Naive thymus-derived CD8-positive, alpha-beta T cell (primary cell): ENCODE data around the gene LRCH1. TPM values are rescaled to one million over a fixed set of nuclear protein-coding genes. Genes with fewer than 3 reads are reported as not detected.

ENCODE experiments used
- ATAC-seq, 2 donors: fragments of 150-1000 bp; cut with Tn5 transposase in 1 of 2; sonication (Bioruptor Pico), chemical (Tn5 transposase) in 1 of 2; 1 replicate in 1 of 2; 2 replicates in 1 of 2; pipeline ENCODE4 v1.10.0; 2021; ENCODE audit warnings: mild to moderate bottlenecking in 2 of 2, moderate library complexity in 2 of 2
- POLR2A ChIA-PET: fragments of 350-600 bp; sonication (Branson Sonifier 250); formaldehyde crosslinking; loops from one replicate; lab custom pipeline; 2021; ENCODE audit warnings: antibody characterized with exemption; lab: Charles Lee
- DNase-seq, 10 donors: peaks; one replicate each; pipeline versions ENCODE4 v3.0.0 to v3.0.0-alpha.2; 2020 to 2022
- H3K27ac Mint-ChIP-seq, 10 donors: one replicate each; pipeline ENCODE4 v1.8.0; 2020 to 2022; ENCODE audit warnings: mild to moderate bottlenecking in 10 of 10, mixed read lengths in 10 of 10, moderate library complexity in 4 of 10, inconsistent platforms in 1 of 10
- H3K27me3 Mint-ChIP-seq, 5 donors: one replicate each; pipeline ENCODE4 v1.8.0; 2021 to 2022; ENCODE audit warnings: mixed read lengths in 5 of 5
- H3K36me3 Mint-ChIP-seq, 3 donors: one replicate each; pipeline ENCODE4 v1.8.0; 2020 to 2022; ENCODE audit warnings: mixed read lengths in 3 of 3, mild to moderate bottlenecking in 2 of 3, inconsistent platforms in 1 of 3
- H3K4me1 Mint-ChIP-seq, 4 donors: one replicate each; pipeline ENCODE4 v1.8.0; 2021 to 2022; ENCODE audit warnings: mixed read lengths in 4 of 4
- H3K4me3 Mint-ChIP-seq, 10 donors: one replicate each; pipeline ENCODE4 v1.8.0; 2020 to 2022; ENCODE audit warnings: mild to moderate bottlenecking in 10 of 10, mixed read lengths in 10 of 10, moderate library complexity in 6 of 10, inconsistent platforms in 1 of 10
- H3K9me3 Mint-ChIP-seq, 9 donors: one replicate each; pipeline ENCODE4 v1.8.0; 2020 to 2022; ENCODE audit warnings: mixed read lengths in 9 of 9, mild to moderate bottlenecking in 3 of 9, inconsistent platforms in 1 of 9, moderate library complexity in 1 of 9
- polyA plus RNA-seq, 3 donors: library from polyadenylated mRNA; unstranded; fragments of 300-500 nt; fragmentation: Illumina TruSeq; gene quantifications; one replicate each; pipeline ENCODE4 v1.2.3, GENCODE V29; 2021
- total RNA-seq, 8 experiments: library from RNA in 2 of 8; stranded (reverse) in 2 of 8; gene quantifications; one replicate each; pipeline ENCODE4 v1.2.3 and lab custom pipeline; 2021 to 2026

Gene LRCH1
- total and polyA plus RNA-seq, 5 experiments from 2014 or later, result 1.3 to 17.1 (median 3.8) TPM

GRCh38 chr13:46522748-46523030 is 30.3 kb upstream of the LRCH1 start:
- H3K36me3 Mint-ChIP-seq, result peaks cover 0 to 4% (median 0%) of the 10 kb centered on the region in 3 donors
- no peak for DNase-seq
- H3K27me3 Mint-ChIP-seq, result peaks cover 0 to 9% (median 3%) of the 10 kb centered on the region in 5 donors
- no peak for ATAC-seq
- peaks cover 0 to 9% (median 0%) of the 10 kb centered on the region in 9 donors for H3K9me3 Mint-ChIP-seq
- POLR2A ChIA-PET, result no interaction called here
- peaks cover 0 to 3% (median 0%) of the 10 kb centered on the region in 4 donors for H3K4me1 Mint-ChIP-seq
- no peak overlapping the region for H3K27ac Mint-ChIP-seq
- H3K4me3 Mint-ChIP-seq, result no peak overlapping the region

GRCh38 chr13:46523972-46524752 is 28.8 kb upstream of the LRCH1 start:
- H3K4me3 Mint-ChIP-seq, result no peak overlapping the region
- peaks cover 0 to 9% (median 0%) of the 10 kb centered on the region in 9 donors for H3K9me3 Mint-ChIP-seq
- H3K36me3 Mint-ChIP-seq, result peaks cover 0 to 4% (median 0%) of the 10 kb centered on the region in 3 donors
- peaks cover 0 to 3% (median 0%) of the 10 kb centered on the region in 4 donors for H3K4me1 Mint-ChIP-seq
- H3K27ac Mint-ChIP-seq, result no peak overlapping the region
- POLR2A ChIA-PET, result no interaction called here
- no peak for DNase-seq
- no peak for ATAC-seq
- H3K27me3 Mint-ChIP-seq, result peaks cover 0 to 8% (median 3%) of the 10 kb centered on the region in 5 donors

GRCh38 chr13:46526100-46526735 is 26.8 kb upstream of the LRCH1 start:
- no peak overlapping the region for H3K4me3 Mint-ChIP-seq
- peak overlapping the region in 1 of 10 donors; percentile 90 for H3K27ac Mint-ChIP-seq
- DNase-seq (no peak), ATAC-seq (no peak)
- H3K9me3 Mint-ChIP-seq, result peaks cover 0 to 7% (median 0%) of the 10 kb centered on the region in 9 donors
- H3K4me1 Mint-ChIP-seq, result peaks cover 0 to 3% (median 1%) of the 10 kb centered on the region in 4 donors
- POLR2A ChIA-PET, result no interaction called here
- H3K36me3 Mint-ChIP-seq, result peaks cover 0 to 4% (median 0%) of the 10 kb centered on the region in 3 donors
- peaks cover 0 to 6% (median 3%) of the 10 kb centered on the region in 5 donors for H3K27me3 Mint-ChIP-seq

GRCh38 chr13:46526740-46527139 is 26.2 kb upstream of the LRCH1 start:
- peaks cover 0 to 3% (median 0%) of the 10 kb centered on the region in 9 donors for H3K9me3 Mint-ChIP-seq
- H3K4me1 Mint-ChIP-seq, result peaks cover 0 to 3% (median 2%) of the 10 kb centered on the region in 4 donors
- no peaks in the 10 kb centered on the region for H3K36me3 Mint-ChIP-seq
- DNase-seq (no peak), ATAC-seq (no peak)
- POLR2A ChIA-PET, result no interaction called here
- peaks cover 0 to 6% (median 1%) of the 10 kb centered on the region in 5 donors for H3K27me3 Mint-ChIP-seq
- H3K4me3 Mint-ChIP-seq, result no peak overlapping the region
- no peak overlapping the region for H3K27ac Mint-ChIP-seq

GRCh38 chr13:46527237-46527636 is 25.7 kb upstream of the LRCH1 start:
- Mint-ChIP-seq H3K36me3 (no peaks in the 10 kb centered on the region), H3K27me3 (peaks cover 0 to 6% (median 1%) of the 10 kb centered on the region in 5 donors), H3K4me3 (no peak overlapping the region), H3K9me3 (peaks cover 0 to 3% (median 0%) of the 10 kb centered on the region in 9 donors), H3K4me1 (peaks cover 0 to 3% (median 2%) of the 10 kb centered on the region in 4 donors), H3K27ac (no peak overlapping the region)
- ATAC-seq (no peak), DNase-seq (no peak)
- POLR2A ChIA-PET, result no interaction called here

- ATAC-seq (no peak), DNase-seq (no peak)
- no peaks in the 10 kb centered on the region for H3K36me3 Mint-ChIP-seq
- peaks cover 0 to 6% (median 0%) of the 10 kb centered on the region in 5 donors for H3K27me3 Mint-ChIP-seq
- no peaks in the 10 kb centered on the region for H3K9me3 Mint-ChIP-seq
- H3K4me3 Mint-ChIP-seq, result no peak overlapping the region
- POLR2A ChIA-PET, result no interaction called here
- peaks cover 0 to 2% (median under 1%) of the 10 kb centered on the region in 4 donors for H3K4me1 Mint-ChIP-seq
- peak overlapping the region in 1 of 10 donors; percentile 62 for H3K27ac Mint-ChIP-seq
These were observed 23.6 kb upstream of the LRCH1 start for GRCh38 chr13:46529216-46529919.

- DNase-seq (no peak), ATAC-seq (no peak)
- Mint-ChIP-seq H3K4me3 (no peak overlapping the region), H3K27me3 (peaks cover 0 to 6% (median 0%) of the 10 kb centered on the region in 5 donors), H3K4me1 (peaks cover 0 to 2% (median under 1%) of the 10 kb centered on the region in 4 donors), H3K27ac (peak overlapping the region in 2 of 10 donors; percentile 36 to 51), H3K9me3 (no peaks in the 10 kb centered on the region), H3K36me3 (no peaks in the 10 kb centered on the region)
- POLR2A ChIA-PET, result no interaction called here
These were observed 22.7 kb upstream of the LRCH1 start for GRCh38 chr13:46530084-46530935.

- no peak for DNase-seq
- Mint-ChIP-seq H3K4me3 (no peak overlapping the region), H3K27me3 (peaks cover 0 to 1% (median 0%) of the 10 kb centered on the region in 5 donors), H3K9me3 (no peaks in the 10 kb centered on the region), H3K27ac (no peak overlapping the region), H3K36me3 (no peaks in the 10 kb centered on the region), H3K4me1 (peaks cover 0 to 2% (median under 1%) of the 10 kb centered on the region in 4 donors)
- no peak for ATAC-seq
- POLR2A ChIA-PET, result no interaction called here
These were observed 21.0 kb upstream of the LRCH1 start for GRCh38 chr13:46531953-46532352.

- no peak overlapping the region for H3K4me3 Mint-ChIP-seq
- POLR2A ChIA-PET, result no interaction called here
- H3K27me3 Mint-ChIP-seq, result peaks cover 0 to 1% (median 0%) of the 10 kb centered on the region in 5 donors
- H3K9me3 Mint-ChIP-seq, result no peaks in the 10 kb centered on the region
- ATAC-seq, result no peak
- H3K4me1 Mint-ChIP-seq, result peaks cover 0 to 2% (median under 1%) of the 10 kb centered on the region in 4 donors
- H3K27ac Mint-ChIP-seq, result no peak overlapping the region
- H3K36me3 Mint-ChIP-seq, result no peaks in the 10 kb centered on the region
- no peak for DNase-seq
These were observed 18.0 kb upstream of the LRCH1 start for GRCh38 chr13:46535002-46535401.

GRCh38 chr13:46535825-46536224 is 17.1 kb upstream of the LRCH1 start:
- no peak for DNase-seq
- Mint-ChIP-seq H3K36me3 (no peaks in the 10 kb centered on the region), H3K27me3 (peaks cover 0 to 2% (median 0%) of the 10 kb centered on the region in 5 donors), H3K27ac (no peak overlapping the region), H3K9me3 (no peaks in the 10 kb centered on the region), H3K4me1 (peaks cover 0 to 2% (median 0%) of the 10 kb centered on the region in 4 donors), H3K4me3 (no peak overlapping the region)
- ATAC-seq, result no peak
- POLR2A ChIA-PET, result no interaction called here

- no peak overlapping the region for H3K4me3 Mint-ChIP-seq
- peak overlapping the region in 1 of 10 donors; percentile 68 for H3K27ac Mint-ChIP-seq
- POLR2A ChIA-PET, result no interaction called here
- no peak for ATAC-seq
- DNase-seq, result no peak
- H3K9me3 Mint-ChIP-seq, result no peaks in the 10 kb centered on the region
- H3K4me1 Mint-ChIP-seq, result peaks cover 0 to 2% (median 0%) of the 10 kb centered on the region in 4 donors
- H3K36me3 Mint-ChIP-seq, result no peaks in the 10 kb centered on the region
- H3K27me3 Mint-ChIP-seq, result peaks cover 0 to 2% (median 0%) of the 10 kb centered on the region in 5 donors
These were observed 16.6 kb upstream of the LRCH1 start for GRCh38 chr13:46536341-46536740.

- no peaks in the 10 kb centered on the region for H3K36me3 Mint-ChIP-seq
- peaks cover 0 to 2% (median 0%) of the 10 kb centered on the region in 5 donors for H3K27me3 Mint-ChIP-seq
- H3K4me1 Mint-ChIP-seq, result peaks cover 0 to 8% (median under 1%) of the 10 kb centered on the region in 4 donors
- ATAC-seq (no peak), DNase-seq (no peak)
- no peaks in the 10 kb centered on the region for H3K9me3 Mint-ChIP-seq
- POLR2A ChIA-PET, result no interaction called here
- no peak overlapping the region for H3K4me3 Mint-ChIP-seq
- no peak overlapping the region for H3K27ac Mint-ChIP-seq
These were observed 13.7 kb upstream of the LRCH1 start for GRCh38 chr13:46539231-46539630.
